ENCODE measurements around the gene KBTBD12. TPM values are rescaled to one million over a fixed set of nuclear protein-coding genes. Genes with fewer than 3 reads are reported as not detected.

Gene KBTBD12
- total and polyA plus RNA-seq, 12 donors = 5.1 to 54.2 (median 31.5) TPM

GRCh38 chr3:127997961-127998360, 82.9 kb downstream of the KBTBD12 start:
- ATAC-seq = no peak
- Histone ChIP-seq H3K9me3 (no peaks in the 10 kb centered on the region), H3K27me3 (no peaks in the 10 kb centered on the region), H3K36me3 (no peaks in the 10 kb centered on the region), H3K4me1 (no peaks in the 10 kb centered on the region), H3K27ac (no peak overlapping the region), H3K4me3 (no peak overlapping the region)
- 80 to 82% methylated on average over 5 of the region's 5 CpGs for WGBS, 2 donors
- intact Hi-C loops (cut with DNase I) = no loop called here
- no peak for TF ChIP-seq CTCF (IDR thresholded peaks at IDR 0.05)
- DNase-seq = no peak

GRCh38 chr3:127998596-127998995, 83.6 kb downstream of the KBTBD12 start:
- Histone ChIP-seq H3K9me3 (no peaks in the 10 kb centered on the region), H3K4me3 (no peak overlapping the region), H3K36me3 (no peaks in the 10 kb centered on the region), H3K27me3 (no peaks in the 10 kb centered on the region), H3K4me1 (no peaks in the 10 kb centered on the region), H3K27ac (no peak overlapping the region)
- 83 to 86% methylated on average over 3 of the region's 3 CpGs for WGBS, 2 donors
- ATAC-seq = no peak
- intact Hi-C loops (cut with DNase I) = no loop called here
- DNase-seq = no peak
- TF ChIP-seq CTCF (IDR thresholded peaks at IDR 0.05) = no peak

GRCh38 chr3:127999509-128000106, 84.6 kb downstream of the KBTBD12 start:
- no peaks in the 10 kb centered on the region for H3K27me3 ChIP-seq
- H3K27ac ChIP-seq = no peak overlapping the region
- H3K36me3 ChIP-seq = no peaks in the 10 kb centered on the region
- intact Hi-C loops (cut with DNase I) = no loop called here
- H3K9me3 ChIP-seq = no peaks in the 10 kb centered on the region
- no peaks in the 10 kb centered on the region for H3K4me1 ChIP-seq
- no peak overlapping the region for H3K4me3 ChIP-seq
- 95 to 97% methylated on average over 6 of the region's 6 CpGs for WGBS, 2 donors
- ATAC-seq (no peak), DNase-seq (no peak)
- TF ChIP-seq CTCF (IDR thresholded peaks at IDR 0.05) = no peak

GRCh38 chr3:128001576-128001975, 86.5 kb downstream of the KBTBD12 start:
- H3K4me1 ChIP-seq = peaks cover 0 to 6% (median 0%) of the 10 kb centered on the region in 9 donors
- H3K4me3 ChIP-seq = no peak overlapping the region
- no peak overlapping the region for H3K27ac ChIP-seq
- ATAC-seq = no peak
- H3K27me3 ChIP-seq = peaks cover 0 to 12% (median 5%) of the 10 kb centered on the region in 7 donors
- H3K36me3 ChIP-seq = no peaks in the 10 kb centered on the region
- TF ChIP-seq CTCF (IDR thresholded peaks at IDR 0.05) = no peak
- no peaks in the 10 kb centered on the region for H3K9me3 ChIP-seq
- intact Hi-C loops (cut with DNase I) = no loop called here
- WGBS, 2 donors = 62 to 63% methylated on average over 3 of the region's 3 CpGs
- no peak for DNase-seq
